H9 (cell line): Measurements from ENCODE around the gene ITPR1. TPM values are rescaled to one million over a fixed set of nuclear protein-coding genes. Genes with fewer than 3 reads are reported as not detected.

Experiments
- DNase-seq: peaks from one replicate; pipeline ENCODE4 v3.0.0-alpha.2; 2017
- H2AFZ ChIP-seq: one replicate; pipeline ENCODE4 v1.6.1; 2013; ENCODE audit warnings: mild to moderate bottlenecking, low read length, control low read depth, moderate library complexity
- H2AK5ac ChIP-seq: 2 replicates; pipeline ENCODE4 v1.6.1; 2013; ENCODE audit warnings: low read length, control low read depth, mixed read lengths; ENCODE audit not compliant: insufficient read length
- H2BK120ac ChIP-seq: one replicate; pipeline ENCODE4 v1.6.1; 2013; ENCODE audit warnings: low read depth, mild to moderate bottlenecking, low read length, control low read depth, inconsistent platforms; ENCODE audit not compliant: poor library complexity, severe bottlenecking
- H2BK12ac ChIP-seq: 2 replicates; pipeline ENCODE4 v1.6.1; 2013; ENCODE audit warnings: low read length, control low read depth, mixed read lengths, low read depth; ENCODE audit not compliant: insufficient read length
- H2BK15ac ChIP-seq: 2 replicates; pipeline ENCODE4 v1.6.1; 2013; ENCODE audit warnings: low read depth, low read length, control low read depth
- H2BK20ac ChIP-seq: one replicate; pipeline ENCODE4 v1.6.1; 2013; ENCODE audit warnings: low read depth, mild to moderate bottlenecking, low read length, control low read depth, inconsistent platforms; ENCODE audit not compliant: poor library complexity, severe bottlenecking
- H2BK5ac ChIP-seq: 2 replicates; pipeline ENCODE4 v1.6.1; 2013; ENCODE audit warnings: low read length, control low read depth, mixed read lengths; ENCODE audit not compliant: insufficient read length
- H3K14ac ChIP-seq: 2 replicates; pipeline ENCODE4 v1.6.1; 2013; ENCODE audit warnings: low read length, control low read depth; ENCODE audit not compliant: insufficient read depth
- H3K18ac ChIP-seq: 2 replicates; pipeline ENCODE4 v1.6.1; 2013; ENCODE audit warnings: low read depth, mild to moderate bottlenecking, mixed read lengths, low read length, control low read depth; ENCODE audit not compliant: insufficient read length
- H3K23ac ChIP-seq: 2 replicates; pipeline ENCODE4 v1.6.1; 2013; ENCODE audit warnings: low read length, control low read depth, mixed read lengths, low read depth; ENCODE audit not compliant: insufficient read length
- H3K23me2 ChIP-seq: 2 replicates; pipeline ENCODE4 v1.6.1; 2013; ENCODE audit warnings: low read depth, mild to moderate bottlenecking, mixed read lengths, low read length, control low read depth; ENCODE audit not compliant: insufficient read length, poor library complexity, severe bottlenecking
- H3K27ac ChIP-seq: 2 replicates; pipeline ENCODE4 v1.5.1; 2013; ENCODE audit warnings: low read length, control low read depth, mixed read lengths, low read depth; ENCODE audit not compliant: insufficient read length
- H3K27me3 ChIP-seq: 2 replicates; pipeline ENCODE4 v1.6.1; 2013; ENCODE audit warnings: low read length, control low read depth, inconsistent platforms; ENCODE audit not compliant: insufficient read depth
- H3K4ac ChIP-seq: 2 replicates; pipeline ENCODE4 v1.6.1; 2013; ENCODE audit warnings: low read depth, mild to moderate bottlenecking, control low read depth, inconsistent platforms, low read length, moderate library complexity
- H3K4me1 ChIP-seq: 2 replicates; pipeline ENCODE4 v1.6.1; 2013; ENCODE audit warnings: low read length, control low read depth, inconsistent platforms; ENCODE audit not compliant: insufficient read depth
- H3K4me2 ChIP-seq: 2 replicates; pipeline ENCODE4 v1.6.1; 2013; ENCODE audit warnings: low read length, control low read depth, mixed read lengths; ENCODE audit not compliant: insufficient read length, insufficient read depth
- H3K56ac ChIP-seq: 2 replicates; pipeline ENCODE4 v1.6.1; 2013; ENCODE audit warnings: low read depth, mild to moderate bottlenecking, mixed read lengths, low read length, control low read depth; ENCODE audit not compliant: insufficient read length
- H3K79me1 ChIP-seq: 2 replicates; pipeline ENCODE4 v1.6.1; 2013; ENCODE audit warnings: low read depth, mild to moderate bottlenecking, moderate library complexity, low read length, control low read depth, inconsistent platforms; ENCODE audit not compliant: insufficient read depth, poor library complexity, severe bottlenecking
- H3K79me2 ChIP-seq: 2 replicates; pipeline ENCODE4 v1.6.1; 2013; ENCODE audit warnings: low read length, control low read depth, inconsistent platforms; ENCODE audit not compliant: insufficient read depth
- H3K9ac ChIP-seq: 2 replicates; pipeline ENCODE4 v1.6.1; 2013; ENCODE audit warnings: low read length, control low read depth, mixed read lengths; ENCODE audit not compliant: insufficient read length; ENCODE audit errors: extremely low read depth
- H3K9me3 ChIP-seq: one replicate; pipeline ENCODE4 v1.6.1; 2013; ENCODE audit warnings: low read depth, low read length, inconsistent platforms; ENCODE audit not compliant: control insufficient read depth
- H3T11ph ChIP-seq: one replicate; pipeline ENCODE4 v1.6.1; 2013; ENCODE audit warnings: mild to moderate bottlenecking, low read length, control low read depth, inconsistent platforms
- H4K20me1 ChIP-seq: one replicate; pipeline ENCODE4 v1.6.1; 2013; ENCODE audit not compliant: control insufficient read depth, insufficient read length, insufficient read depth
- H4K5ac ChIP-seq: 2 replicates; pipeline ENCODE4 v1.6.1; 2013; ENCODE audit warnings: low read depth, mild to moderate bottlenecking, mixed read lengths, low read length, control low read depth; ENCODE audit not compliant: insufficient read length
- H4K8ac ChIP-seq: replicated peaks from 2 replicates; pipeline ENCODE4 v1.6.1; 2013; ENCODE audit warnings: low read length, control low read depth, mixed read lengths, low read depth; ENCODE audit not compliant: insufficient read length
- H4K91ac ChIP-seq: 2 replicates; pipeline ENCODE4 v1.6.1; 2013; ENCODE audit warnings: low read depth, mild to moderate bottlenecking, moderate library complexity, mixed read lengths, low read length, control low read depth; ENCODE audit not compliant: insufficient read length
- H3K27ac Mint-ChIP-seq, 3 experiments: 2 replicates in 2 of 3; 3 replicates in 1 of 3; pipeline ENCODE4 v1.8.0; 2020 to 2021; ENCODE audit warnings: mixed read lengths in 3 of 3, mild to moderate bottlenecking in 1 of 3, moderate library complexity in 1 of 3
- H3K27me3 Mint-ChIP-seq: 2 replicates; pipeline ENCODE4 v1.8.0; 2021; ENCODE audit warnings: low read depth, mild to moderate bottlenecking, moderate library complexity, mixed read lengths
- H3K36me3 Mint-ChIP-seq, 3 experiments: 2 replicates in 2 of 3; 3 replicates in 1 of 3; pipeline ENCODE4 v1.8.0; 2020 to 2021; ENCODE audit warnings: low read depth in 3 of 3, mixed read lengths in 3 of 3; ENCODE audit not compliant: insufficient read depth in 1 of 3
- H3K4me1 Mint-ChIP-seq, 2 experiments: 2 replicates each; pipeline ENCODE4 v1.8.0; 2020; ENCODE audit warnings: mixed read lengths in 2 of 2
- H3K4me3 Mint-ChIP-seq, 2 experiments: 2 replicates in 1 of 2; 3 replicates in 1 of 2; pipeline ENCODE4 v1.8.0; 2020 to 2021; ENCODE audit warnings: mild to moderate bottlenecking in 2 of 2, mixed read lengths in 2 of 2, moderate library complexity in 1 of 2
- H3K9me3 Mint-ChIP-seq, 2 experiments: 2 replicates in 1 of 2; 3 replicates in 1 of 2; pipeline ENCODE4 v1.8.0; 2020; ENCODE audit warnings: mild to moderate bottlenecking in 2 of 2, mixed read lengths in 2 of 2, moderate library complexity in 1 of 2
- WGBS: extraction: QIAGEN DNeasy Blood & Tissue Kit; methylation state at CpG from one replicate; pipeline ENCODE4 v1.1.7; 2013; ENCODE audit warnings: missing lambda C conversion rate, low lambda C conversion rate, mixed read lengths; ENCODE audit not compliant: insufficient read length; ENCODE audit errors: extremely low coverage; 5-methylcytosine and 5-hydroxymethylcytosine counted together
- total RNA-seq: library from RNA; stranded (reverse); gene quantifications from 2 replicates; pipeline ENCODE4 v1.2.1, GENCODE V29; 2021
- TF ChIP-seq, protein P1 (sequence below): fragments of 200-600 bp; sonication (generic); conservative IDR thresholded peaks from 3 replicates; pipeline ENCODE4 v1.8.0; 2021; ENCODE audit warnings: antibody characterized with exemption, mild to moderate bottlenecking

ITPR1 gene
- total RNA-seq, 1 experiment from 2014 or later: 4.2 TPM

DNA sequence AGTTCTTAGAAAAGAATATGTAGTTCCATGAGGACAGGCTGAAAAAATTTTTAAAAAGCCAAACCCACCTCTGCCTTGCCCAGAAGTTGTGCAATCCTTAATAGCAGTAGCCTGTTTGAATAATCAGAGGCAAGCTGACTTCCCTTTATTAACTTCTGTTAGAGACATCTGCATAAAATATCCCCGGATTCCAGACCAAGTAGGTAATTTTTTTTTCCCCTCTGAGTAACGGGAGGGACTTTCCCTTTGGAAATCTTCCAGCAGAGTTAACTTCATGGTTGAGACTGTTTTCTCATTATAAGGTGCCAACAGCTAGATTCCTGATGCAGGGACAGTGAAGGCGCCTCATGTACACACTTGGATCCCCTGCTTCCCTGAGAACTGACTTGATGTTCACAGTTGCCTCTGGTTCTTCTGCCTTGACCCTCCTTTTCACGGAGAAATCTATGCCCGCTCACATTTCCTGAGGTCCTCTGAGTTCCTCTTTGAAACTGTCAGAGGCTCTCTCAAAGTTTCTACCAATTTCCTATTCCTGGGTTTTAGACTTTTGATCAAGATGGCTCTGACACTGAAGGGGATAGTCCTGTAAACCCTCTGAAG lies 258.5 kb downstream of the ITPR1 start:
- H3K4me2 ChIP-seq: no peak overlapping the region
- no peak overlapping the region for H2BK15ac ChIP-seq
- no peaks in the 10 kb centered on the region for H3K27me3 ChIP-seq
- no peaks in the 10 kb centered on the region for H4K20me1 ChIP-seq
- Mint-ChIP-seq H3K4me3 (no peak overlapping the region), H3K4me1 (peaks cover 13 to 17% of the 10 kb centered on the region in 2 experiments), H3K27me3 (no peaks in the 10 kb centered on the region), H3K36me3 (peaks cover 0 to 2% (median 0%) of the 10 kb centered on the region in 3 experiments; a peak in 2 of 7 replicates), H3K9me3 (no peaks in the 10 kb centered on the region), H3K27ac (0 out of 7 replicates have a peak overlapping the region, but pooled peaks of 1 of the 3 experiments have one; percentile 31)
- H3K79me1 ChIP-seq: no peaks in the 10 kb centered on the region
- H4K8ac ChIP-seq: no peak overlapping the region
- H3K27ac ChIP-seq: no peak overlapping the region
- H3K4me1 ChIP-seq: peaks cover 2% of the 10 kb centered on the region; the same call in 1 of the 2 replicates
- no peaks in the 10 kb centered on the region for H3K79me2 ChIP-seq
- no peak overlapping the region for H4K91ac ChIP-seq
- no peak overlapping the region for H3T11ph ChIP-seq
- no peaks in the 10 kb centered on the region for H3K9me3 ChIP-seq
- no peak overlapping the region for H2AK5ac ChIP-seq
- H3K9ac ChIP-seq: no peak overlapping the region
- H3K18ac ChIP-seq: no peak overlapping the region
- H3K56ac ChIP-seq: no peak overlapping the region
- no peak overlapping the region for H2AFZ ChIP-seq
- no peak overlapping the region for H3K14ac ChIP-seq
- no peak overlapping the region for H2BK120ac ChIP-seq
- no peak overlapping the region for H2BK20ac ChIP-seq
- H2BK12ac ChIP-seq: no peak overlapping the region
- no peak overlapping the region for H3K4ac ChIP-seq
- no peak overlapping the region for H3K23ac ChIP-seq
- no peaks in the 10 kb centered on the region for H3K23me2 ChIP-seq
- no CpG with 5 or more reads among the region's 5 CpGs for WGBS
- no peak overlapping the region for H4K5ac ChIP-seq
- no peak overlapping the region for H2BK5ac ChIP-seq
- TF ChIP-seq, protein P1, sequence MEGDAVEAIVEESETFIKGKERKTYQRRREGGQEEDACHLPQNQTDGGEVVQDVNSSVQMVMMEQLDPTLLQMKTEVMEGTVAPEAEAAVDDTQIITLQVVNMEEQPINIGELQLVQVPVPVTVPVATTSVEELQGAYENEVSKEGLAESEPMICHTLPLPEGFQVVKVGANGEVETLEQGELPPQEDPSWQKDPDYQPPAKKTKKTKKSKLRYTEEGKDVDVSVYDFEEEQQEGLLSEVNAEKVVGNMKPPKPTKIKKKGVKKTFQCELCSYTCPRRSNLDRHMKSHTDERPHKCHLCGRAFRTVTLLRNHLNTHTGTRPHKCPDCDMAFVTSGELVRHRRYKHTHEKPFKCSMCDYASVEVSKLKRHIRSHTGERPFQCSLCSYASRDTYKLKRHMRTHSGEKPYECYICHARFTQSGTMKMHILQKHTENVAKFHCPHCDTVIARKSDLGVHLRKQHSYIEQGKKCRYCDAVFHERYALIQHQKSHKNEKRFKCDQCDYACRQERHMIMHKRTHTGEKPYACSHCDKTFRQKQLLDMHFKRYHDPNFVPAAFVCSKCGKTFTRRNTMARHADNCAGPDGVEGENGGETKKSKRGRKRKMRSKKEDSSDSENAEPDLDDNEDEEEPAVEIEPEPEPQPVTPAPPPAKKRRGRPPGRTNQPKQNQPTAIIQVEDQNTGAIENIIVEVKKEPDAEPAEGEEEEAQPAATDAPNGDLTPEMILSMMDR: no peak
- no peak for DNase-seq
